ENCODE results near the gene CTSH.

The CTSH gene, protein sequence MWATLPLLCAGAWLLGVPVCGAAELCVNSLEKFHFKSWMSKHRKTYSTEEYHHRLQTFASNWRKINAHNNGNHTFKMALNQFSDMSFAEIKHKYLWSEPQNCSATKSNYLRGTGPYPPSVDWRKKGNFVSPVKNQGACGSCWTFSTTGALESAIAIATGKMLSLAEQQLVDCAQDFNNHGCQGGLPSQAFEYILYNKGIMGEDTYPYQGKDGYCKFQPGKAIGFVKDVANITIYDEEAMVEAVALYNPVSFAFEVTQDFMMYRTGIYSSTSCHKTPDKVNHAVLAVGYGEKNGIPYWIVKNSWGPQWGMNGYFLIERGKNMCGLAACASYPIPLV

DNA sequence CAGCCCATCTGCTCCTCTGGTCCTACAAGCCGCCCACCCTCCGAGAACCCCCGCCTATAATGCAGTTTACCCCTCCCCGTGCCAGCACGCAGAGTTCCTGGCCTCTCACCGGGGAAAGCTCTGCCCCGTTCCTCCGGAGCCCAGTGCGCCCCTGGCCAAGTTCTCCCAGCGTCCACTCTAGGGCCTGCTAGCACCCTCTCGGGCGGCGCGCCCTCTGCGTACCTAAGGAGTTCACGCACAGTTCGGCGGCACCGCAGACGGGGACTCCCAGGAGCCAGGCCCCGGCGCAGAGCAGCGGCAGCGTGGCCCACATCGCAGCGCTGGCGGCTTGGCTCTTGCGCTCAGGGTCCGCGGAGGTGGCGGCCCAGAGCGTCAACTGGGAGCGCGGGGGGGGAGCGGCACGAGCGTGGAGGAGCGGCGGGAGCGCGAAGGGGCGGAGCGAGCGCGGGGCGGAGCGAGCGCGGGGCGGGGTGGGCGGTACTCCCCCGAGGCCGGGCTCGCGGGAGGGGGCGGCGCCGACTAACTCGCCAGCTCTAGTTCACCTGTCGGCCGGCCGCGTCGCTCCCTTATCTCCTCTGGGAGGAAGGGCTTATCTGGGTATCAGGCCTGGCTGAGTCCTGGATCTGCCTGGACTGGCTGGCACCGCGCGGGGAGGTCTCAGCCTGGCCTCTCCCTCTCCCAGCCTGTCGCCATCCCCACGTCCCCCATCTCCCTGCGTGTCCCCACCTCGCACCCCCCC lies at the start of gene CTSH:
Gene CTSH (minus strand): TSS at position 378 of the 739 bp plus-strand sequence. CDS start 65 bp downstream, at position 313.
- DNase-seq (ENCODE audit: low spot score) (peak; percentile 86), FAIRE-seq (no peak)

DNA sequence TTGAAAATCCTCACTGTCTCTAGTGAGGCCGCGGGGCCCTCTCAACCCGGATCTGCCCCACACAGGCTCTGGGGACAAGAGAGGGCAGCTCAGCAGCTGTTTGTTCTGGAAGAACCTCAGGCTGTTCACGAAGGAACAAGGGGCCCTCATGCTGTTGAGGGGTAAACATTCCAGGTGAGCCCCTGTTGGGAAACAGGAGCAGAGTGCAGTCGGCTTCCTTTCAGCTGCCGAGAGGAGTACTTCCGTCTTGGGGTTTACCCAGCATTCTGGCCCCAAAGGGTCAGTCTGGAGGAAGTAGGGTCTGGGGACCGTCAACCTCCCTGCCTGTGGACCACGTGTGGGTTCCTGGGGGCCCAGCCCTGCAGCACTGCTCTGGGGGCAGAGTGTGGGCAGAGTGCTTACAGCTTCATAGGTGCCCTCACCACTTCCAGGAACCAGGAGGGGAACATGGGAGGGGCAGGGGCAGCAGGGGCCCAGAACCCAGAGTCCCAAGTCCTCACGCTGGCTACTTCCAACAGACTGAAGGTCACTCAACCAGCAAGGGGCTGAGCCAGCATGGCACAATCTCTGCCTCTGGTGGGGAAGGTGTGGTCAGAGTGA lies 49.2 kb upstream of the CTSH start:
- DNase-seq (ENCODE audit: low spot score): no peak
- FAIRE-seq: no peak

DNA sequence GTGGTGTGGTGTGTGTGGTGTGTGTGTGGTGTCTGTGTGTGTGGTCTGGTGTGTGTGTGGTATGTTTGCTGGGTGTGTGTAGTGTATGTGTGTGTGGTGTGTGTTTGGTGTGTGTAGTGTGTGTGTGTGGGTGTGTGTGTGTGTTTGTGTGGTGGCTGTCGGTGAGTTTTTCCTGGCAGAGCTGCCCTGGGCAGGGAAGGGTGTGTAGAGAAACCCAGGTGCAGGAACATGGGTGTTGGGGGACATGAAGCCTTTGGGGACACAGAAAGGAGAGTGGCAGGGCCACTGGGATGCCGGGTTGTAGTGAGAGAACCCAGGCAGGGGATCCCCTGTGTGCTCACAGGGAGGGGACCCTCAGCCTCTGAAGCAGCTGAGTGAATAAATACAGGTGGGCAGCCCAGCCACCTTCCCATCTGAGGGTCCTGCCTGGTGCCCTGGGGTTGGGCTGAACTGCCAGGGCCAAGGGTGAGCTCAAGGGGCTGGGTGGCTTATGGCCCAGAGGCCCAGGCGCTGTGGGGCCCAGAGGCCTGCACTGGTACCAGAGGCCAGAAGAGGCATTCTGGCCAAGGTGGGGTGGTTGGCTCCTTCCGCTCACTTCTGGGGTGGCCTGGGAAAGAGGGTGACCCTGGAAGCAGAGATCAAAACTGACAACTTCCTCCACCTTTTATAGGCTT lies 48.5 kb upstream of the CTSH start:
- FAIRE-seq (no peak), DNase-seq (ENCODE audit: low spot score) (no peak)

DNA sequence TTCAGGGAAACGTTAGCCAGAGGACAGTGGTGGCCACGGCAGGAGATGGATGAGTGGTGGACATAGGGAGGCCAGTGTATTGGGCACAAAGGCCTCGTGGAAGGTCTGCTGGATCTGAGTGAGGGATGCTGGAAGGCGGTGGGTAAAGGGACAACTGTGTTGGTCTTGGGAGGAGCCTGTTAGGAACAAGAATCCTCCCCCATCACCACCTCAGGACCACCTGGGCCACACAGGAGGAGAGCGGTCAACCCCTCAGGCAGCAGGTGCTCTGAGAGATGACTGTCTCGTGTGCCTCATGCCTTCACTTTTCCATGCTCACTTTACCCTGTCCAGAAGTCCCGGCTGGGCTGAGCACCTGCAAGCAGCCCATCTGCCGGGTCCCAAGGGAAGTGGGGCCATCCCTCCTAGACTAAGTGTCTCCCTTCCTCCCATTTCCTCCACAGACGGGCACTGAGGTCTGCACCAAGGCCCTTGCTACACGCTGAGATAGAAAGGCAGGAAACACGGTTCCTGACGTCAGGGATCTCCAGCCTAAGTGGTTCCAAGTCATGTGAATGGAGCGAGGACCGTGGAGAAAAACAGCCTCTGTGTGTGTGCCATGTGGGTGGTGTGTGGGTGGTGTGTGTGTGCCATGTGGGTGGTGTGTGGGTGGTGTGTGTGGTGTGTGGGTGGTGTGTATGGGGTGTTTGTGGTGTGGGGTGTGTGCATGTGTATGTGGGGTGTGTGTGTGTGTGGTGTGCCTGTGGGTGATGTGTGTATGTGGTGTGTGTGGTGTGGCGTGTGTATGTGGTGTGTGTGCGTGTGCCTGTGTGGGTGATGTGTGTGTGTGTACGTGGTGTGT lies 47.8 kb upstream of the CTSH start:
- DNase-seq (ENCODE audit: low spot score) (no peak), FAIRE-seq (peak; percentile 99)

DNA sequence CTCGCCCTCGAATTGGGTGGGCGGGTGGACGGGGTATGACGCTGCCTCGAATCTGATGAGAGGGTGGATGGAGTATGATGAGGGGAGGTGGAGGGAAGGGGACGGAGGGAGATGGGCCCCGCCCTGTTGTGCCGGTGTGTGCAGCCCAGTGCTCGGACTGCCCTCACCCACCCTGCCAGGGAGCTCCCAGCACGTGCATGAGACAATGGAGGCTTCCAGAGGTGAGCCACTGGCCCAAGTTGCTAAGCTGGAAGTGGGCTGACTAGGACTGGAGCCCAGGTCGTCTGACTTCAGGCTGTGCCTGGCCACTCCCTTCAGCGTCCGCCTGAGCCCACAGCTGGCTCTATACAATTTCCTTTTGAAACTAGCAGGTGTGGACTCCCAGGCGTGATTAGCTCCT lies 47.0 kb upstream of the CTSH start:
- FAIRE-seq (no peak), DNase-seq (ENCODE audit: low spot score) (no peak)

DNA sequence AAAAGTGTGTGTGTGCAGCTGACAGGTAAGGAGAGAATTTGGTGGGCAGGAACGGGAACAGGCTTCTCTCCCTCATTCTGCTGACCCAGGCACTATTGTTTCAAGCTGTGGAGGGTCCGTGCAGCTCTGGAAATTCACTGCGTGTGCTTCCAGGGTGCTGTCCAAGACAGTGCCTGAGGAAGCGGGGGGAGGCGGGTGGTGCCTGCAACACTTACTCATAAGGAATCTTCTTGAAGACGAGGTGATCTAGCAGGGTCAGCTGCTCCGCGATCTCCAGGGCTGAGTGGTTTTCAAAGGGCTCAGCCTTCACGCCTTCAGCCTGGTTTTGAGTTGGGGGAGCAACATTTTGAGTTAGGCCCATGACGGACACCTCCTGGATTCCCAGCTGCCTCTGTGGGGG lies 46.6 kb upstream of the CTSH start:
- FAIRE-seq (no peak), DNase-seq (ENCODE audit: low spot score) (no peak)

DNA sequence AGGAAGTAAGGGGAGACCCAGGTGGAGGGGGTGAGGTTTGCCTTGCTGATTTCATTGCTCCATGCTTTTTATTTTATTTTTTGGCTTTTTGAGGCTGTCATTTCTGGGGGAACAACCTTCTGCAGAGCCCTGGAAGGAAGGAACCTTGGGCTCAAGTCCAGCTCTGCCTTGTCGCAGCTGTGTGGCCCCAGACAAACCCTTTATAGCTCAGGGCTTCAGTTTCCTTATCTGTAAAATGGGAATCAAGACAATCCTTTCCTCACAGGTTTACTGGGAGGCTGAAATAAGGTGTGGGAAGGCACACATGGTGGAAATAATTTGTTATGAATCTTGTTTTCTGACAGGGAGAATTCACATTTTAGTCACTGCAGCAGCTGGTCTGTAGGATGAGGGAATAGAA lies 45.4 kb upstream of the CTSH start:
- FAIRE-seq (no peak), DNase-seq (ENCODE audit: low spot score) (no peak)

DNA sequence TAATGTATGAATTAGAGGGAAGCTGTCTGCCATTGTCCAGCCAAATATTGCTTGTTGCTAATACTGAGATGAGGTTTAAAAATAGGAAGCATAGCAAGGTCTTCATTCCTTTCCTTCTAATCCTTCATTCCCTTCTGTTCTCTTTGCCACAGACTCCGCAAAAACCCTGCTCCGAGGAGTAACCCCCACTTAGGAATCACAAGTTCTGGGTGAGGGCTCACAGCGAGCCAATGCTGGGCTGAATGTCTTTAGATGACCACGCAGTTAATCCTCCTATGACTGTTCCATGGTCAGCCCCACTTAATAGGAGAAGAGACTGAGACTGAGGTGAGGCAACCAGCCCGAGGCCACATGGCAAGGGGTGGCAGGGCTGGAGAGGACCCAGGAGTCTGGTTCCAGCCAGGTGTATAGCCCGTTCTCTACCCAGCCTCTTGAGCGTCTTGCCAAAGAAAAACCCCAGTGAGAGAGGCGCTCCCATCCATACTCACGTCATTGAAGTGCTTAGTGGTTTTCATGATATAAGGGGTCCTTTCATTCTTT lies 44.9 kb upstream of the CTSH start:
- DNase-seq (ENCODE audit: low spot score): no peak
- FAIRE-seq: no peak

DNA sequence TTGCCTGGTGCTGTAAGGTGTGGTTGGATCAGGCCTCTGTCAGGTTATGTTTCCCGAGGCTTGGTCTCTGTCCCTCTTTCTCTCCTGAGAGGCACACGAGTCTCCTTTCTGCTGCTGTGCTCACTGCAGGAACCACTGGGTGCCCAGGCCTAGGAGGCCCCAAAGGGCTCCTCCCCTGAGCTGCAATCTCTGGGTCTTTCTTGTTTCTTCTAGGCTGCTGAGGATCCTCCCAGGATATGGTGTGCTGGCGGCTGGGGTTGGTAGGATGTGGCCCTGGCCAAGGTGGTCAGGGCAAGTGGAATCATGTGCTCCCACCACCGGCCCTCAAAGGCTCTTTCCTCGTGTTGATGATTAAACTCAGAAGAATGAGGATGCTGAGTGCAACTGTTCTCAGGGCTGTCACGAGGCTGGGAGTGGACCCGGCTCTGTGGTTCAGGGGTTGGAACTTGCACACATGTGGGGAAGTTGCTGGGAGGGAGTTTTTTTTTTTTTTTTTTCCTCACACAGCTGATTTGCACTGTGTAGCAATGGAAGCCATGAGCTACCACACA lies 43.6 kb upstream of the CTSH start:
- no peak for FAIRE-seq
- DNase-seq (ENCODE audit: low spot score): peak; percentile 93

DNA sequence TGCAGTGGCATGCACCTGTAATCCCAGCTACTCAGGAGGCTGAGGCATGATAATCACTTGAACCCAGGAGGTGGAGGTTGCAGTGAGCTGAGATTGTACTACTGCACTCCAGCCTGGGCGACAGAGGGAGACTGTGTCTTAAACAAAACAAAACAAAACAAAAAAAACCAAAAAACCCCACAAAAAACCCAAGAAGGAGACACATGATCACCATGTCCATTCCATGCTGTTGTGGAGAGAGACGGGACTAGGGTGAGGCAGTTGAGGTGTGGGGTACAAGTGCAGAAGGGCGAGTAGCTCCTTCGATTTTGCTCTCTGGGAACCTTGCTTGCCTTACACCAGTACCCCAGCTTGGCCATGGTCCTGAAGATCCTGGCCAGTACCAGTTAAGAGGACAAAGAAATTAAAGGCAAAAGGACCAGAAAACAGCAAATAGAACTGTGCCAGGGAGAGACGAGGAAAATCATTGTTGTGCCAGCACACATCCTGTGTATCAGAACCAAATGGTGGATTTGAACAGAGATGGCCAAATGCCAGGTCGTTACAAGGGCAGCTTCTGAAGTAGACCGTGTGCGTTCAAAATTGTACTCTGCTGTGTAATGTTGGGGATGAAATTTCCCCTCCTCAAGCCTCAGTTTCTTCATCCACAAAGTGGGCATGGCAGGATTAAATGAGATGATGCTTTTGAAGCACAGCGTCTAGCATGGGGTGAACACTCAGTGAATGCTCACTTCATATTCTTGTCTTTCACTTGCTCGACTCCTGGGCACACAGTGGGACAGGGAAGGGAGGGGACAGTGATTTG lies 42.9 kb upstream of the CTSH start:
- FAIRE-seq (peak; percentile 58), DNase-seq (ENCODE audit: low spot score) (no peak)

DNA sequence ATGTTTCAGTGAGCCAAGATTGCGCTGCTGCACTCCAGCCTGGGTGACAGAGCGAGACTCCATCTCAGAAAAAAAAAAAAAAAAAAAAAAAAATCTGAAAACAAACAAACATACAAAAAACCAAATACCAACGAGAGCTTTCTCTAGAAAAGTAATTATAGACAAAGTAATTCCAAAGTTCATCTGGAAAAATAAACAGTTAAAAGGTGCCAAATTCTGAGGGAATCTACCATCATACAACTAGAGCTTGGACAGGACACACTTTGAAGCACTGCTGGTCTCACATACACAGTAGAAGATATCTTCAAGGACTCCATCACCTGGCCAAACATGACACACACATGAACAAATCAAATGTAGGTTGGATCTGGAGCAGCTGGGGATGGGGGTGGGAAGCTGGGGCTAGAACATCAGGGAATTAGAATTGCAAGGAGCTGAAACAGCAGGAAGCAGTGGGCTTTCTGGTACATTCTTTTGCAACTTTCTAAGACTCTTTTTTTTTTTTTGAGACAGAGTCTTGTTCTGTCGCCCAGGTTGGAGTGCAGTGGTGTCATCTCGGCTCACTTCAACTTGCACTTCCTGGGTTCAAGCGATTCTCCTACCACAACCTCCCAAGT lies 41.1 kb upstream of the CTSH start:
- FAIRE-seq (no peak), DNase-seq (ENCODE audit: low spot score) (no peak)

DNA sequence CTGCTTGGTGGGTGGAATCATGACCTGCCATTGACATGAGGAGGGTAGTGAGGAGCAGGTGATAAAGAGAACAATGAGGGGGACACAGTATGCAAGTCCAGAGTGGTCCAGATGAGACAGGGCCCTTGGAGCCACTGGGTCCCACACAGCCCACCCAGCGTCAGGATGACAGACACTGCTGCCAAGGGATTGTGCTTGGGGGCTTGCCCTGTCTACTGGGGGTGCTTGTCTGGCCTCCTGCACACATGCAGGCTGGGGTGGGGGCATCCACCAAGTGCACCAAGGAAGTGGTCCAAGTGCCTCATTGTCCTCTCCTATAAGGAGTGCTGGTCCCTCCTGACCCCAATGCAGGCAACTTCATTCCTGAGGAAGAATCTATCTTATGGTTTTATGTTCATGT lies 39.2 kb upstream of the CTSH start:
- DNase-seq (ENCODE audit: low spot score): no peak
- FAIRE-seq: no peak

DNA sequence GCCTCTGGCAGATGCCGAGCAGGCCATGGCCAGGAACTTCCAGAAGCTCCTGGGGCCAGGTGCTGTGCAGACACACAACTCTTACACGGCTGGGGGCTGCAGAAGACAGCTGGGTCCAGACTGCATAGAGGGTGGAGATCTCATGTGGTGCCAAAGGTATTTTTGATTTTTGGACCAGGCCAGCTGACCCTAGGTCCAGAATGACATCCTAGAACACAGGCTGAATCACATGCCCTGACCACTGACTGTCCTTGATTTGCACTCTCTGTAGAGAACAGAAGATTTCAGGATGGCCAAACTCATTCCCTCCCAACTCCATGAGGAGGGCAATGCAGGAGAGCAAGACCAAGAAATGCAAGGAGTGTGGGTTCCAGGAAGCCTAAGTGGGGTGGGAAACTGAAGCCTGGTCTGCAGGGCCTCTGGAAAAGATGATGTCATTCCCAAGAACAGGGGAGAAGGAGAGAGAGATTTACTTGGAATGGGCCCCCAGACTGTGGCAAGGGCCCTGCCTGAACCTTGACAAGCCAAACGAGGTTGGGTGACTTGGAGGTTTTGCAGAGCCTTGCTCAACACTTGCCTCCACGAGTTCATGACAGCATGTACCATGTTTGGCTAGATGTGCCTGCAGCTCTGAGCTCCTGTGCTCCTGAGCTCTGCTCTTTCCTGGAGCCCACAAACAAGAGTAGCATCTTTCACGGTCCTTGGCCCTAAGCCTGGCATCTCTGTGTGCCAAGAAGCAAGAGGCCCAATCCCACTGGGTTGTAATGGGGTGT lies 38.5 kb upstream of the CTSH start:
- DNase-seq (ENCODE audit: low spot score) (no peak), FAIRE-seq (no peak)

DNA sequence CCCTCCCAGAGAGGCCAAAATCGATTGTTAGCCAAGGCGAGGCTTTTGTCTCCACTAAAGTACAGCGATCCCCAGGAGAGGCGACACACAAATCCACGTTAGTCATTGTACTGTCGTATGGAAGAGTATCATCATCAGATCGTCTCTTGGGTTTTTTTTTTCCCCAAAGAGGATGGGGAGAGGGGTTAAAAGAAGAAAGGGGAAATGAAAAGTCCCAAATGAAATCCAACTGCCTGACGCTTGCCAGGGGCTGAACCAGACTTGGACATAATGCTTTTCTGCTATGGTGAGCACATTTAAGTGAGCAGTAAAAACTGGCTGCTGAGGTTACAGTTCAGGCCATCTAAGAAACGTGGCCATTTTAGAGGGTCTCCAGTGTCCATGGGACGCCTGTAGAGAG lies 37.9 kb upstream of the CTSH start:
- DNase-seq (ENCODE audit: low spot score): no peak
- no peak for FAIRE-seq

DNA sequence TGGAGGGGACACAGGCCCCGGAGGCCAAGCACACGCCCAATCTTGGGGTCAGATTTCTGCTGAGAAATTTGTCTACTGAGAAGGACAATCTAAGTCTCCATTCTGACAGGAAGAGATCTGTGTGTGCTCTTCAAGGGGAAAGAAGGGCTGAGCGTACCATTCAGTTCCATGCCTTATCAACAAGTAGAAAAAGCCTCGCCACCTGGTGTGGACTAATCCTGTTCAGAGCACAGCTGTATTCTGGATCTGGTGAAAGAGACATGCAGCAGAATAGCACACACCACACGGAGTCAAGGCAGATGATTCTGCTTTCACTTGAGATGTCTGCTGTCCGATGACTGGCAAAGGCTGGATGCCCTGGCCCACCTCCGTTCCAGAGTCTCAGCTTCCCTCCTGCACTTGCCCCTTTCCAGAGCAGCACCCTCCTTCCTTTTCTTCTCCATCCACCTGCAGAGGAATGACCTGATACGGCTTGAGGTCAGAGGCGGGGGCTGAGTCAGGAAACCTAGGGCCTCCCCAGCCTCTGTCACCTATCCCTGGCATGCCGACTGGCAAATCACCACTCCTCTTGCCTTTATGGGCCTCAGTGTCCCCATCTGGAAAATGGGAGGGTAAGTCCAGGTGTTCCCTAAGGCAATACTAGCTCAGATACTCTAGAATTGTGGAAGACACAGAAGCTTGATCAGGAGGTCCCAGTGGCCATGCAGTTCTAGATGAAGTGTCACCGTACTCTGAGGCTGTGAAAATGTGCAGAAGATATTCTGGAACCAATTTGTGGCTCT lies 36.9 kb upstream of the CTSH start:
- no peak for FAIRE-seq
- no peak for DNase-seq (ENCODE audit: low spot score)

DNA sequence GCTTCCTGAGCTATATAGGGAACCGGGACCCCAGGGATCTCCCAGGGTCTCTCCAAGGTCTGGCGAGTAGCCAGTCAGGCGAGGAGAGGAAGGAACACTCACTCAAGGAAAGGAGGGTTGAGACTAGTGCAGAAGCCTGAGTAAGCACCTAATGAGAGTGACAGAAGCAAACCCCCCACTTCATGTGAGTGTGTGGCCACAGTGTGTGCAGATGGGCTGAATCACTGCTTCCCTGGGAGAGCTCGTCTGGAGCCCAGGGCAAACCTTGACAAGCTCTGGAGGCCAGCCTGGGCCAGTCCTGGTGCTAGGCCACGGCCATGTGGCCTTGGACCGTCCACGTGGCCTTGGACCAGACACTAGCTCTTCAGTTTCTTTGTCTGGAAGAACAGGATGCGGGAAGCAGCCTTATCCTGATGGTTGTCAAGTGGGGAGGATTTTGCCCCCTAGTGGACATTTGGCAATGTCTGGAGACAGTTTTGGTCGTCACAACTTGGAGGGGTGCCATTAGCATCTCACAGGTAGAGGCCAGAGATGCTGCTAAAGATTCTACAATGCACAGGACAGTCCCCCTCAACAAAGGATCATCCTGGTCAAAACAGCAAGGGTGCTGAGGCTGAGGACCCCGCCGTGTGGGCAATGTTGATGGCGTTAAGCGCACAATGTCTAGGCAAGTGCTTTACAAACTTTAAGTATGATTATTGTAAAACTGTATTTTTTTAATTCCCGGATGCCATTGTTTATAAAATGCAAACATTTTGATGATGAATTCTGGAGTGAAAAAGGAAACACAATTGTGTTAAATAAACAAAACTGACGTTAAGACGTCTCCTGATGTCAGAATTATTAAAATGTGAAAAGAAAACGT lies 34.8 kb upstream of the CTSH start:
- FAIRE-seq (peak; percentile 23), DNase-seq (ENCODE audit: low spot score) (peak; percentile 69)

Data from urothelium cell line (cell line).